GM11168 (cell line): Measurements from ENCODE around the gene PALLD.

Source experiments
- in situ Hi-C: fragments of 300-500 bp; cut with MboI; formaldehyde crosslinking; loops from one replicate; pipeline ENCODE4 v1.12.0; 2022; ENCODE audit warnings: low sequenced_read_pairs; ENCODE audit not compliant: unreplicated experiment

Gene PALLD

DNA sequence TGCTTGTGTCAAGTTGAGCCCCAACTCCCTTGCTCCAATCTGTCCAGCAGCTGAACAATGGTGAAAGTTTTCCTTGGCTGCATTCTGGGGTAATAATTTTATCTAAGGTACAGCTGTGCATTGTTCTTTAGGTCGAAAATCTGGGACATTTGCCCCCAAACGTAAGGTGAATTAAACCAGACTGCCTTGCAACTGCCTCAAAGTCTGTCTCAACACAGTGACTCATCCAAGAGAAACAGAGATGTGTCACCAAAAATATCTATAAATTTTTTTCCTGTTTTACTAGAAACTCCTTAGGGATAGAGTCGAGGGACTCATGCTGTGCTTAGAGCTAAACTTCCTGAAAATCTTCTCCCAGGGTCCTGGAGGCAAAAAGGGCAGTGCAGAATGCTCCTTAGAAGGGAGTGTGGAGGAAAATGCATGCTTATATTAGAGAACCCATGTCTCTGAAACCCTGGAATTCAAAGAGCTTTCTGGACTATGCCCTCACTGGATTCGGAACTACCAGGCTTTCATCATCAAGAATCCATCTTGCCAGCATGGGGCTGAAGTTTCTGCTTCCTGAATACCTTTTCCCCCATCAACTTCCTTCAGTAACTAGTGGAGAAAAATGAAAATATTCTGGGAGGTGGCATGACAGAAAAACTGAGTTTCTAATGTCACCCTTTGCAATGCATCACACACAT is 115.7 kb downstream of the PALLD start:
- in situ Hi-C loops: no loop called here

DNA sequence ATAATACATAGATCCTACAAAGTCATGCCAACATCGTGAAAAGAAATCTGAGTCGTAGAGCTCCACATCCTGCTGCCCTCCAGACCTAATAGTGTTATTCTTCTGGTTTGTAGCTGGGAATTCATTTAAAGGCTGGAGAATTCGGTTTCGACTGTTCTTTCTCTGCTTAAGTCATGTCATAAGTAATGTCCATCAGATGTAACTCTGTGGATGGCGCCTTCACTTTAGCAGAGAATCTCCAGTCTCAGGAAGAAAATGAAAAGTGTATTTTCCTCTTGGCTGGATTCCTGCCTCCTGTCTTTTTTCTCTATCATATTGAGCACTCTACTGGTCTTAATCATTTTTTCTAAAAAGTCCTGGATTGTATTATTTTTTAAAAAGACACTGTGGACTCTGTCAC is 117.0 kb downstream of the PALLD start:
- in situ Hi-C loops: no loop called here

DNA sequence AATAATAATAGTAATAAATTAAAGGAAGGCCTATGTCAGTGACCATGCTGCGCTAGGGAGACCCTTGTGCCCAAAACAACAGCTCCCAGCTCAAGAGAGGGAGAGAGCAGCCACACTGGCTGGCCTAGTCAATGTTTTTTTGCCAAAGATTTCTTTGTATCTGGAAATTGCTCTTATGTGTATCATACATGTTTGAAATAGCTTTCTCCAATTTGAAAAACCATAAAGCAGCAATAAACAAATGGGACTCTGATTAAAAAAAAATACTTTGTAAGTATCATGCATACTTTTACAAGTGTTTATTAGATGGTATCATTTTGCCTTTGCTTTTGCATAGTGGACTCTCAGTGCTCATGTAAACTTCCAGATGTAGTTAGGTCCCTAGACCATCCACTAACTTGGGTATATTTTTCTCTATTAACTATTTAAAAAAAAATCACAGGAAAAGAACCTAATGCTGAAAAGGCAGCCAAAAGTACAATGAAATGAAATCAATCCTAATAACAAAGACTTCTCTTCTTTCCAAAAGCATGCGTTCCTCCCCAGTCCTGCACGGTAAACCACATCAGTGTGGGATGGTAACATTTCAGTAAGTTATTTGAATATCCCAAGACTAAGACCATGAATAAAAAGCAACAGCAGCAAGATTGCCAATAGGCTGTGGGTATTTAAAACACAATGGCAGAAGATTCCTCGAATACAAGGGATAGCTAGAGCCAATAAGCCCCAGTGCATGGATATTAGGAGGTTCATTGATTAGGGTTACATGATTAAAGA is 117.6 kb downstream of the PALLD start:
- in situ Hi-C loops: no loop called here

DNA sequence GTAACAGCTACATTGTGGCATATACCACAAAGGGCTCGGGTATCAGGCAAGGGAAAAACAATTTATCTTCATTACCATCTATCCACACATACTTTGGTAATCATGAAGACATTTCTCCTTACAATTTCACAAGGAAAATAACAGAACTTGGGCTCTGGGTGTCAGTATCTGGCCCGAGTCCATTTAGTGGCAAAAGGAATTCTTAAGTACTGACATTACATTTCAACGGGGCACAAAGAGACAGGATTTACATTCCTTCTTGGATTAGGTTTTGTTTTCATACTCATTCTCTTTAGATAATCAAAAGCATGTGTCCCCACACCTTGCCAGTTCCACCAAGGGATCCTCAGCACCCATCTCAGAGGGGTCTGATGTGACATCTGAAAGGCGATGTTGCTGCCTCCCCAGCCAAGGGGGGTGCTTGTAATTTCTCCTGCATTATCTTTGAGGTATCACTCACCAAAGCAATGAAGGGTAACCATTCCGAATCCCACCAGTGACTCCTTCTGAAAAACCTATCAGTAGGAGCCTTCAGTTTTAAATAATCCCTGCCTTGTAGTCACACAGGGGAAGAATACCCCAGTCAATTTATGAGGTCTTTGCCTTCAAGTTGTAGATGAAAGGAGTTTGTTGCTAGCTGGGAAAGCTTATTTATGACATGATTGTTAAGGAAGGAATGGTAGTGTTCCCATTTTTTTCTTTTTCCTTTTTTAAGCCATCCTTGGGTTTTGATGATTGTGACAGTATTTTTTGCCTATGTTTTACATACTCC is 118.6 kb downstream of the PALLD start:
- in situ Hi-C loops: no loop called here

DNA sequence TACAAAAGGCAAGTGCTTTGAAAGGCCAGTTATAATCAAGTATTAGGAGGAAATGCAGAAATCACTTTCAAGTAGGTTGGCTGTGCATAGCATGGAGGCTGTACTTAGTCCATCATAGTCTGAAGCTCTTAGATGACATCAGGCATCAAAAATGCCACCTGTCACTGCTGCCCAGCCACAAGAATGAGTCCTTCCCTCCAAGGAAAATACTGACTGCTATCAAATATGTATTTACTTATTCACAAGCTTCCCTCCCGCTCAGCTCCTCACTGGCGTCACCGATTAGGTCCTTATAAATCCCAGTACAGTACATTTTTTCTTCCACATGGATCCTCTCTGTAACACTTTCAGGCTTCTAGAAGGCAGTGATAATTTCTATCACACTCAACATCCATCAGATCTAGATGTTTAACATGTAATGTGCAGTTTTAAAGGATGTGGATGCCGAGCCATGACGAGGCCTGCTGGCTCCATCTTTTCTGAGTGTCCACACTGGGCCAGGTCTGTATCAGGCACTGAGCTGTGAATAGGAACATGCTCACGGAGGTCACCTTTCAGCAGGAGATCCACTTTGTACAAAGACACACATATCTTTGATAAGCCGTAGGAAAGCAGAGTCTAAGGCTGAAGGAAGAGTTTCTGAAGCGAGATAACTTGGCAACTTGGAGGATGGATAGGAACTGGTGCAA is 121.9 kb downstream of the PALLD start:
- in situ Hi-C loops: no loop called here

DNA sequence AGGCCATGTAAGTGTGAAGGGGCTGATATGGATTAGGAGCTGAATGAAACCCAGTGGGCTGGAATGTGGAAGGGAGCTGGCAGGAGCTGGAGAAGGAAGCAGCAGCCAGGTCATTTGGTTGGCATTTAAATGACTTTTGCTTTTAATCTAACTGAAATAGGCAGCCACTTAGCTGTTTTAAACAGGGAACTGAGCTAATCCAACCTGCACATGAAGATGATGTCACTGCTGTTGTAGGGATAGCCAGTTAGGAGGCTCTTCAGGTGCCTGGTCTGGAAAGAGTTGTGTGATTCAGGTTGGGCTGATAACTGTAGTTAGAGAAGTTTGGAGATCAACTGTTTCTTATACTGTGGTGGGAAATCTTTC is 122.4 kb downstream of the PALLD start:
- in situ Hi-C loops: no loop called here

DNA sequence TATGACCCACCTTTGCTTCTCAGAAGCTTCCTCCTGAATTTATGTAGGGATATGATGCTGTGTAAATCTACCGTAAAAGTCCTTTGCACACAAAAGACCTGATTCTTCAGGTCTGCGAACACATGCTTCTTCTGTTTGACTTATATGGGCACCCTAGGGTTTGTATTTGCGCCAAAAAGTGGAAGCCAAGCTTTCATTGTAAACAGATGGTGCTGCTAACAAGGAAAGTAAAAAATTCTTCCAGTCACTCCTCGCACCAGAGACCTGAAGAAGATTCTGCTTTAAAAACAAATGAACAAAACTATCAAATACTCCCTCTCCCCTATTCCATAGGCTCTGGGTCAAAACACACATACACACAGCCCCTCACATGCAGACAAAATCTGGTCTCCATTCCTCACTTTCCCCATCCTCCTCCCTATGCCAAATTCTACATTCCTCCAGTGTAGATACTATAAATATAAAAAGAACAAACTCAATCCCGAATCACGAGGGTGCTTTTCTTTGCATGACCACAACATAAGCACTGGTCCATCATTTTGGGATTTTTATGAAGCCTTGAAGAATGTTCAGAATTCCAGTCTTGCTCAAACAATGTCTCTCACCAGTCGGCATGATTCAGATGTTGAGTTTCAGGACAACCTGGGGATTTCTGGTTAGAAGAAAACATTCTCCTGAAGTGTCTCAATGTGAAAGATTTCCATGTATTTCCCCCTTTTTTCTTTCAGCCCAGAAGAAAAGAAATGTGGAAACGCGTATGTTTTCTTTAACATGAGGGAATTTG is 125.1 kb downstream of the PALLD start:
- in situ Hi-C loops: no loop called here

DNA sequence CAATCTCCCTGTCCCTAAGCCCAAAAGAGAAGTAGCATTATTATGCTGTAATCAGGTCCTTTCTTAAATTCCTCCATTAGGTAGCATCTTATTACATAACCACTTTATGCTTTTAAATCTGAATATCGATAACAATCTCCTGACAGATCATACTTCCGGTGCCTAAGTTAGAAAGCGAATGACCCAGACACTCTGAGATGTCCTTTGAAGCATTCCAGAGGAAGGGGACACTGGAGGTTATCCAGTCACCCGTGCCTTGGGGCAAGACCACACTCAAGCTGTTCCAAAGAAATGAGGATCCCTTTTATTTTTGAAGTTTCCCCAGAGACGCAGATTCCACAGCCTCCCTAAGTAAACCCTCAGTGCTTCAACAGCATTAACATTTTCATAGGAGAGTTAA is 125.7 kb downstream of the PALLD start:
- in situ Hi-C loops: no loop called here

DNA sequence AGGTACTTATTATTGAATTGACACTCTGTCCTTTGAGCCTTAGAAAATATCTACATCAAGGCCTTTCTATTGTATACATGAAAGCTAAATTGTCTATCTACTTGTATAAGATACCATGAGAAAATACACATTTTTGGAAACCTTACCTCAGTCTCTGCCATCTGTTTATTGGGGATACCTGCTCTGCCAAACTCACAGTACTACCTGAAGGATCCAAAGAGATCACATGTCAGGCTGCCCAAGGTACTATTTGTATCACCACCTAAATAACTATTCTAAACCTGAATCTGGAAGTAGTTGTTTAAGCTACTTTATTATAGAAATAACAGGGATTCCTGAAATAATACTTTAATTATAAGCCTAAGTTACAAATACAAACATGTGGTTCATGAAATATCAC is 126.2 kb downstream of the PALLD start:
- in situ Hi-C loops: no loop called here

DNA sequence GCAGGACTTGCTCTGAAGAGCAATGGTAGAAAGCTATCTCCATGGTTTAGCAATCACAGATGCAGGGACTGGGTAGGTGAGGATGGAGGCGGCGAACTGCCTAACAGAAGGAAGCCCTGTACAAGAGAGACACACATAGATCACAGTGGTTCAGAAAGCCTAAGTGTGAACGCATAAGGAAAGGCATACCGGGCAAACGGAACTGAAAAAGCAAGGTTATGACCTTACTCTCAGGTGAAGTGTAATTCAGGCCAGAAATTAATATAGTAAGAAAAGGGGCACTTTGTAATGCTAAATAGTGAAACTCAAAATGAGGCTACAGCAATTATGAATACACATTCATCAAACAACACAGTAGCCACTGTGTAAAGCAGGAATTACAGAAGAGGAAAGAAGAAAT is 126.6 kb downstream of the PALLD start:
- in situ Hi-C loops: no loop called here

DNA sequence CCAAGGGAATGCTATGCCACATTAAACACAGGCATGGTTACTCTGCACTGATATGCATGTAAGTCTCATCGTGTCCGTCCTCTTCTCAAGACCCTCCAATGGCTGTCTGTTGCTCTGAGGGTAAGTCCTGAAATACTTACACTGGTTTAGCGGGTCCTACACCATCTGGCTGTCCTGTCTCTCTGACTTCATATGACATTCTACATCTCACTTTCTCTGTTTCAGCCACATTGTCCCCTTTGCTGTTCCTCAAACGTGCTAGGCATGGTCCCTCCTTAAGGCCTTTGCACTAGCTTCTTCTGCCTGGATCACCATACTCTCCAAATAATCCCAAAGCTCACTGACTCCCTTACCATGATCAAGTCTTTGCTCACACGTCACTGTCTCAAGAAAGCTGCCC is 131.4 kb downstream of the PALLD start:
- in situ Hi-C loops: no loop called here

DNA sequence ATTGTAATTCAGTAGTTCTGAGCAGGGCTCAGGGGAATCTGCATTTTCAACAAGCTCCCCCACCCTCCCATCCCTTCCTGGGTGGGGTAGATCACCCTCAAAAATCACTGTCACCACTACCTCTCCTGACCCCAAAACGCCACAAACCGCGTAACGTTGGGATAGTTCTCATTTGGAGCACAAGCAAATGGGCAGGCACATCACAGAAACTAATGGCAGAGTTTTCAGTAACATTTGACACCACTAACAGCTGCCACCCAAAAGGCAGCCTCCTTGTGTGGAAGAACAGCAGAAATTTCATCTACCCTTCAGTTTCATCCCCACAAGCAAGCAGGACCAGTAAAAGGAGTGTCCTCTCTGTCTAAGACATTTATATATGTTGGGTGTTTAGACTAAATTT is 132.7 kb downstream of the PALLD start:
- in situ Hi-C loops: no loop called here

DNA sequence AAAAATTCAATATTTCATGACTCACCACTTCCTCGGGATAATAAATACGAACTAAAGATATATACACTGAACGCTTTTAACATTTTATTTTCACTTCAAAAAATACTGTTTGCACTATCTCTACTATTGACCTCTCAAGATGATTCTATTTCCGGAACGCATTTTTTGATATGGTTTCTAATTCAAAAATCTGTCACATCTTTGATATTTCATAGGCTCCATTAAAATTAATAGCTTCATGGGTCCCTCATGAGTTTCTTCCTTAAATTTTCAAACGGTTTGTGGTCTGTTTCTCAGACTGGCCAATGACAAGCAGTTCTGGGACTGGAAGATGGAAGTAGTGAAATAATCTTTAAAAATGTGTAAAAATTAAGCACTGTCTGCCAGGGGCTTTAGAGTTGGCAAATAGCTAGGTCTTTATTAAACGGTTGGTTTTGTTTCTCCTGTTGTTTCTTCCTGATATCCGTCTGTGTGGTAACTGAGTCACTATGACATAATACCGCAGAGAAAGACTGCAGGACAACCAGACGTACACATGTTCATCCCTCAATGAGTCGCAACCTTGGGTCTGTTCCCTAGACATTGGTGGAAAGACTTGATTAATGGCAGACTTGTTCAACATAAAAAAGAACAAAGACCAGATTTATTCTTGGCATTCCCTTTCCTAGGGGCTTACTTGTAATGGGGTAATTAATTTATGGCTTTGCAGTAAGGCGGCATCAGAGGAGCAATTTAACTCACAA is 133.8 kb downstream of the PALLD start:
- in situ Hi-C loops: no loop called here

DNA sequence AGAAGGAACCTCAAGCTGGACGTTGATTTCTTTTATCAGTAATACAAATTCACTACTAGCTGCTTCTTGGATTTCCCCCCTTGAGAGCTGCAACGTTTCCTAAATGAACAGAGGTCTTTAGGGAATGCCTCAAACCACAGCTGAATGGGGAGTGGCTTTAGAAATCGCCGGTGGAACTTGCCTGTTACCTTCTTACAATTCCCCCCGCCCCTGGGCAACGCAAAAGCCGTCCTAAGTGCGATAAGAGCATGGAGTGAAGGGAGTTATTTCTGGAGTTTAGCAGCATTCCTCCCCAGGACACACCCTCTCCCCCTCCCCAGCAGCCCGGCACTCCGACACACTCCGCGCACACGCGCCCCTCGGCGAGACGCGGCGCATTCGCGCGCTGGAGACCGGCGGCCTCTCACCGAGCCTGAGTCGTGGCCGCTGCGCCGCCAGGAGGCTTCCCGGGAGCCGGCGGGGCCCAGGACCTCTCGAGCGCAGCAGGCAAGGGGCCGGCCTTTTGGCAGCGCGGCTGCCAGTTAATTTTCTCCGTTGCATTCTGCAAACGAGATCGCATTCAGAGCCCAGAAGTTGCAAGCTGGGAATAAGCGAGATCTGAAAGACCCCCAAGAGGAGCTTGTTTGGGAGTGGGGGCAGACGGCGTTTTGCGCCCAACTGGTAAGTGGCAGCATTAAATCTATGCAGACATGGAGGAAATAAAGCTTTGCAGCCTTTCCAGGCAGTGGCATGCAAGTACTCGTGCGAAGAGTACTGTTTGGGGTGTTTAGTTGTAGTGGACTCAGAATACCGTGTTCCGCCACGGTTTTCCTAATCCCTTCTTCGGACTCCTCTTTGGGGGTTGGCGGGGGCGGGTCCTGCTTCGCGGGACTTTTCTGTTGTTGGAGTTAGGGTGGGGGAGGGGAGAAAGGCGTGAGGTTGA is 134.7 kb downstream of the PALLD start:
- in situ Hi-C loops: no loop called here

DNA sequence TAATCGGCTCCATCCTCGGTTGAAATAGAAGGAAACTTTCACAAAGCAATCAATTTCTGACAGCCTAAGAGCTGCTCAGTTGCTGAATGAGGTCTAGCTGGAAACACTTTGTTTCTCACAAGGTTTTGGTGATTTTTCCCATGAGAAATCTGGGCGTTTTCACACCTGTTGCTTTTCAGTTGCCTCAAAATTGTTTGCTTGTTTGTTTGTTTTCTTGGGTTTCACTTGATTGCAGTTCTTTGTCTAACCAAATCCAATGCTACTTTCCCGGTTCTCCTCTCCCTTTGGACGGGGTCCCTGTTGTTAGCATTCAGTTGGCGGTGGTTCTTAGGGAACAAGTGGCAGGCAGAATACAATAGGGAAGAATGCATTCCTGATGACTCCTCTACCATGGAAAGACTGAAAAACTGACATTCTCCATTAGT is 135.5 kb downstream of the PALLD start:
- in situ Hi-C loops: no loop called here

DNA sequence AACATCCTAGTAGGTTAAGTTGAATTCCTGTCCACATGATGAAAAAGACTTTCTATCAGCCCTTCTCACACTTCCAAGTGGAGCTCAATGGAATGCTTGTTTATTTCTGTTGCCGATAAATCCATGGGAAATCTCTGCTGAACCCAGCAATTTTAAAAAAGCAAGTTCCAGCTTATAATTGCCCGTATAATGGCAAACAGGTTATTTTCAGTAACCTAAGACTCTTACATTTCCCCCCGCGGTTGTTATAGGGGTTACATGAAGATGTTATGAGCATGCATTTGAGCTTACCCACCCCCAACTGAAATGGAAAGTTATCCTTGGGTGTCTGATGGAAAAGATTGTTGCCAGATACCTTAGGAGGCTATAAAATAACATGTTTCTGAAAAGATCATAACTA is 136.2 kb downstream of the PALLD start:
- in situ Hi-C loops: no loop called here

DNA sequence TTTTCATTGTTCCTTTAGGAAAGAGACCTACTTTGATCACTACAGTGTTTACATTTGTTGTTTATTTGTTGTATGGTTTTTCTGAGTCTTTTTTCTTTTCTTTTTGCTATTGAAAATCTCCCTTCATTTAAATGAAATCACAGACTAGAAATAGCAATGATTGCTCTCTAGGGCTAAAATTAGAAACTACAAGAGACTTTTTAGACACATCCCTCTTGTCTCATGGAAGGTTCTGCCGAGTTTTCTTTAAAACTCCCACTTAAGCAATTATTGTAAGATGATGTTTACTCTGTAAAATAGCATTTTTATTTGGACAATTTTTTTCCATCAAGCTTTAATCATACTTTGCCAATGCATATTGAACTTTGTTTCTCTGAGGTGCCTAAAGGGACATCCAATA is 136.6 kb downstream of the PALLD start:
- in situ Hi-C loops: no loop called here

DNA sequence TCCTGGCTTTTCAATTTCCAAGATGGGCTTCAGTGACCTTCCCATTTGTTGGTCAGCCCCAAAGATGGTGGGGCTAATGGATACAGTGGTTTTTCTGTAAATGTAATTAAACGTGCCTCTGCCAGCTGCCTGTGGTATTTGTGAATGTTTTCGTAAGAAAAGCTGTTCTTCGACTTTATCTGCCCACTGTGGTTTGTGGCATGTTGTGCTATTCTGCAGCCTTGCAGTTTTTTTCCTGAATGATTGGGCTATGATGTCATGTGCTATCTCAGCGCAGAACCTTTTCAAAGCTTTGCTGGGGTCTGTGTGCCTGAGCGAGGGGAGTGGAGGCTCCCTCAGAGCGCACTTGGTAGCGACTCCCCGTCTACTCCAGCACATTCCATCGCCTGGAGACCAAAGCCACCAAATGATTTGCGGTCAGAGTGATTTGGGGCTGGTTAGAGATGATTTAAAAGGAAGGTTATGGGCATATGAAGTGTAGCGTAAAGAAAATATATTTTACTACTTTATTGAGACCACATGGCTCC is 137.5 kb downstream of the PALLD start:
- in situ Hi-C loops: no loop called here
